NCI-H1930 (cell line): ENCODE results near the gene CDK17.
"Not testable (repeated sequence)": the region's sequence is repeated elsewhere in the genome, so short reads cannot be mapped to it uniquely, and the experiment has no call there.

Experiments used
- DNase-seq, 2 experiments: peaks; one replicate each; lab custom pipeline; 2025; lab: John Stamatoyannopoulos, UW

CDK17 gene

GRCh38 chr12:96399919-96400630 lies at the start of gene CDK17:
Gene CDK17 (minus strand): TSS chr12:96400439. CDS start chr12:96334836, 65,603 bp downstream.
- peak; percentile 38 to 71 for DNase-seq

DNA sequence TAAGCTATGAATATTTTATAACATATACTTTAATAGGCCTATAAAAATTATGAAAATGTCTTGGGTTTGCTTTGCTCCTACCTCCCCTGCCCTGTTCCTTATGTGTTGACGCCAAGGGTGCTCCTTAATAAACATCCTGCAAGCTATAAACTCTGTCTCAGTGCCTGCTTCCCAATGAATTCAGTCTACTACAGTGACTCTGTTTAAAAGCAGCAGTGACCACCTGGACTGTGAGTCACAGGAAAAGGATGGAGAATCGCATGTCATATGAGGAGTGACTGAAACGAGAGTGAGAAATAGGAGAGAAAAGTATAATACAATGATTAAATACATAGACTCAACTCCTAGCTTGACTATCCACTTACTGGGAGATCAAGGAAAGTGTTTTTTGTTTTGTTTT lies 48.1 kb upstream of the CDK17 start:
- no peak for DNase-seq

- no peak for DNase-seq
Observed at GRCh38 chr12:96447256-96447655, 47.0 kb upstream of the CDK17 start.

DNA sequence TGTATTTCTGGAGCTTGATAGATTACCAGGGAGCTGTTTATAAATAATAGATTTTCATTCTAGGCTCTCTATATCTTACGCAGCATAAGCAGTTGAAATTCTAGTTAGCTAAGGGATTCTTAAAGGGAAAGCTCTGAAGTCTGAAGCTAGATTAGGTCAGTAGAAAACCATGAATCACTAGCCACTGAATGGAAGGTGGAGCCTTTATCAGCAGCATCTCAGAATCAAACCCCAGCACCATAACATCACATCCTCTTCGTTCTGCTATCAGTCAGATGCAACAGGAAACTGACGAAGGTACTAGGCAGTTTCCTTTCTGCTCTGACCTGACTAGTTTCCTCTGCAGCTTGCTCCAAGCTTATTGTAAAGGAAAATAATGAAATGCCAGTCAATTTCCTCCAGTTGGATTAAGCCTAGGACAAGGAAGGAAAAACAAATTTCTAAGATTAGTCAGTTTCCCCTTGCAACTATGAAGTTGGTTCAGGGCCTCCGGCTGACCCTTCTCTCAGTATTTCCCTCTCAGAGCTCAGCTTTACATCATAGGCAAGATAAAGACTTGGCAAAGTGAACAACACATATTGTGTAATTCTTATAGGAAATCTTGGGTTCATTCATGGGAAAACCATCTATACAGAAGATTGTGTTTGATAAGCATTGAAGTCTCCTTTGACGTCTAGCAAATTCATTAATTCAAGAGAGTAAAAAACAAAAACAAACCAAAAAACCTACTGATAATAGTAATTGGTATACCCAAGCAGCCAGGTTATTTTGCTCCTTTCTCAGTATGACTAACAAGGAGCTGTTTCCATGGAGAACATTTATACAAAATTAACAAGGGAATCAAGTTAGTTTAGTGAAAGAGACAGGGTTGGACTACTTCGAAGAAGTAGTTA lies 45.7 kb upstream of the CDK17 start:
- no peak for DNase-seq

DNA sequence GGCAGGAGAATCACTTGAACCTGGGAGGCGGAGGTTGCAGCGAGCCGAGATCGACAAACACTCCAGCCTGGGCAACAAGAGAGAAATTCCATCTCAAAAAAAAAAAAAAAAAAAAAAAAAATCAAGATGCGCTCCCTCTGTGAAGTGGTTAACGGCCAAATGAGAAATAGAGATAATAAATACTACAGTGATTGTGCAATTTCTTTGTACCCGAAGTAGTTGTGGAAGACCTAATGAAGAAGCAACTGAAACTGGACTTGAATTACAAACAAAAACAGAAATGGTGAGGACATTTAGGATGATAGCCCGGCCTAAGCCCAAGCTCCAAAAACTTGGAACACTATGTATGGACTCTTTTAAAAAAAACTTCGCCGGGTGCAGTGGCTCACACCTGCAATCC lies 44.2 kb upstream of the CDK17 start:
- no peak for DNase-seq

- DNase-seq = no peak
Observed at GRCh38 chr12:96442906-96443305, 42.7 kb upstream of the CDK17 start.

DNA sequence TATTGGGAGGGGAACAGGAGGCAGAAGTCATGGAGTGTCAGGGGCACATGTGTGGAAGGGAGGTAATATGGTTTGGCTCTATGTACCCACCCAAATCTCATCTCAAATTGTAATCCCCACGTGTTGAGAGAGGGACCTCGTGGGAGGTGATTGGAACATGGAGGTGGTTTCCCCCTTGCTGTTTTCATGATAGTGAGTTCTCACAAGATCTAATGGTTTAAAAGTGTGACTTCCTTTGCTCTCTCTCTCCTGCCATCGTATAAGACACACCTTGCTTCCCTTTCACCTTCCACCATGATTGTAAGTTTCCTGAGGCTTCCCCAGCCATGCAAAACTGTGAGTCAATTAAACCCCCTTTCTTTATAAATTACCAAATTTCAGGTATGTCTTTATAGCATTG lies 41.6 kb upstream of the CDK17 start:
- DNase-seq = no peak

DNA sequence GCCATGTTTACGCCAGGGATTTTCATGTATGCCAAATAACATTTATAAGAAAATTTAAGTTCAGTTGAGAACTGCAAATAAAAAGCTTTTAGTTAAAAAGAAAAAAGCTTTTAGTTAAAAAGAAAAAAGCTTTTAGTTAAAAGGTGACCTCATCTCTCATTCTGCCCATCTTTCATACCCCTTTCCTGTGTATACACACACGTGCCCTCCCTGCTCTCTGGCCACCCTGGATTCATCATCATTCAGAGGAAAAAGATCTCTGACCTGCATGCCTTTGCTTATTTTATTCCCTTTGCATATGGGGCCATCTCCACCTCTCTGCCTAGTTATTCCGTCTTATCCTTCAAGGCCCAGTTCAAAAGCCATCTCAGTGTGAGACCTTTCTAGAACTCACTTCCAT lies 38.1 kb upstream of the CDK17 start:
- DNase-seq = no peak

DNA sequence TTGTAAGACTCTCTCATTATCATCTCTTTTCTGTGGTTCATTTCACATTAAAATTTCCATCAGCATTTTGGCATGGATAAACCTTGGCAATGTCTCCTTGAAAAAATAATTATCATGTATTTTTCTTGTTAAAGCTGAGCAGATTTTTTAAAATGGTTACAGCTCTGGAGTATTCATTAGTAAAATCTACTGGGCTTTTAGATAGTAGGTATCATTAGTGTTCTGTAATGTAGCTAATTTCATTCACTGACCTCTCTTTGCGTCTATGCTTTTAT lies 36.9 kb upstream of the CDK17 start:
- no peak for DNase-seq

DNA sequence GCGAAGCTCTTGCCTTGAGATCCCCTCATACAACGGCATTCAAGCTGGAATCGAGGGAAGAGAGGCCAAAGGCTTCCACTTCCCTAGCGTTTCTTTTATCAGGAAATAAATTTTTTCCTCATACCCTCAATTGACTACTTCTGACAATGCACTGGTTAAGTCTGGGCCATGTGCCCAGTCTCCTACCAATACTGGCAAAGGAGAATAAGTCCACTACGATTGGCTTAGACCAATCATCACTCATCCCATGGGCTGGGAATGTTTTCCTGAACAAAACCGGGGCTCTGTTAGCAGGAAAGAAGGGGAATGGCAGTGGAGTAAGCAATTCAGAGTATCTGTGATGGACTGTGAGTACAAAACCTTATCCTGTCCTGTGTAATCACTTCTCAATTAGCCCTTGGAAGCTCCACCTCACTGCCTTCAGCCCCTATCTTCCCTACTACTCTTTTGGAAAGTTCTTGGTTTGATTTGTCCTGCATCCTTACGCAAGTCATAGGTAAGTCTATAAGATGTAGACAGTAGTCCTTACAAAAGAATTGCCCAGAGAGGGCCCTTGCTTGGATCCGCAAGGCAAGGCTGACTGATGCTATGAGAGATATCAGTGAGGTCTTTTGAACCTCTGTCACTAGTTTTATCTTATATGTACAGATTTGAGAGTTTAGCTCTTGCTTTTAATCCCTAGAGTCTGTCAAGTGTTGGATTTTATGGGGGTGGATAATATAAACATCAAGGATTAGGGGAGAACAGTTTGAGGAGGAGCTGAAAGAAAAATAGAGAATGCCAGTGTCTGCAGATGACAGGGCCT lies 36.3 kb upstream of the CDK17 start:
- DNase-seq = no peak

DNA sequence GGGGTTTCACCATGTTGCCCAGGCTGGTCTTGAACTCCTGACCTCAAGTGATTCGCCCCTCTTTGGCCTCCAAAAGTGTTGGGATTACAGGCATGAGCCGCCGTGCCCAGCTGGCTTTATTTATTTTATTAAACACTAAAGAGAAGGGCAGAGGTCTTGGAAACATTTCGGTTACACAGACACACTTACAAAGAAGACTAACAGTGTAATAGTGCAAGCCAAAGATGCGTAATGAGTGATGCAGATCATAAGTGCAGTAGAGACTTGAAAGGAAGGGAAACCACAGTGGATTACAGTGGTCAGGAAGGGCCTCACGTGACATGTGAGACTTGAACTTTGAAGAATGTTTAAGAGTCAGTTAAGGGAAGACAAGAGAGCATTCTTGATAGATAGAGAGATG lies 33.9 kb upstream of the CDK17 start:
- DNase-seq = no peak

DNA sequence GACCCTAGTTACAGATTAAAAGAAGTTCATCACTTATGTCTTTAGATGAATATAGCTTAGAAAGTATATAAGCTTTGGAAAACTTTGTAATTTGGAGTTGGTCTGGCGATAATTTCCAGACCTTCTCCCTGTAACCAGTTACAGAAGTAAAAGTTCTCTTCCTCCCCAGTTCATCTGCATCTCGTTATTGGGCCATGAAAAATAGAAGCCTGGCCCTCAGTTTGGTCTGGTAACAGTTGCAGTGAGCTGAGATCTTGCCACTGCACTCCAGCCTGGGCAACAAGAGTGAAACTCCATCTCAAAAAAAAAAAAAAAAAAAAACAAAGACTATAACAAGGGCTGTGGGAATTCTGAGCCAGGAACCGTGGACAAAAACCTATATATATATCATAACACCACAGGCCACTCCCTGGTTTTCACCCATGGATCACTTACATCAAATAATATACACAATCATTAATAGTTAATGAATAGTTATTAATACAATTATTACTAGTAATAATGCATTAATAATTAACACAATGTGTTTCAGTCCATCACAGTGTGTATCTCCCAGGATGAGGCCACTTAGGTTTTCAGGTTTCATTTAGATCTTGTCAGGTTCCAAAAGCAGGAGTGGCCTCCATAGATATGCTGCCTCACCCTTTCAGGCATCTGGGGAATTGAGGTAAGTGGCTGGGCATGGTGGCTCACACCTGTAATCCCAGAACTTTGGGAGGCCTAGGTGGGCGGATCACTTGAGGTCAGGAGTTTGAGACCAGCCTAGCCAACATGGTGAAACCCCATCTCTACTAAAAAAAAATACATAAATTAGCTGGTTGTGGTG lies 32.5 kb upstream of the CDK17 start:
- DNase-seq = not testable (repeated sequence)

GRCh38 chr12:96431067-96431466 lies 30.8 kb upstream of the CDK17 start:
- DNase-seq = no peak

GRCh38 chr12:96427269-96427729 lies 27.1 kb upstream of the CDK17 start:
- DNase-seq = no peak

GRCh38 chr12:96425951-96426350 lies 25.7 kb upstream of the CDK17 start:
- no peak for DNase-seq

GRCh38 chr12:96425321-96425720 lies 25.1 kb upstream of the CDK17 start:
- no peak for DNase-seq

GRCh38 chr12:96424601-96425000 lies 24.4 kb upstream of the CDK17 start:
- no peak for DNase-seq

GRCh38 chr12:96422192-96422591 lies 22.0 kb upstream of the CDK17 start:
- no peak for DNase-seq

DNA sequence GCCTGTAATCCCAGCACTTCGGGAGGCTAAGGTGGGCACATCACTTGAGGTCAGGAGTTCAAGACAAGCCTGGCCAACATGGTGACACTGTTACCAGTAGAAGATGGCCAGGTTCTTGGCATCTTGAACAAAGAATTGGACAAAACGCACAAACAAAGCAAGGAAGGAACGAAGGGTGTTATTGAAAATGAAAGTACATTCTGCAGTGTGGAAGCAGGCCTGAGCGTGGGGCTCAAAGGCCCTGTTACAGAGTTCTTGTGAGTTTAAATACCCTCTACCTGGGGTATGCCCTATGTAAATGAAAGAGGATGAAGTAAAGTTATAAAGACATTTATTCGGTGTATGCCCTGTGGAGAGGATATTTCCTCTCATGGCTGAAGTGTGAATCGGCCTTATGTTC lies 20.8 kb upstream of the CDK17 start:
- no peak for DNase-seq

DNA sequence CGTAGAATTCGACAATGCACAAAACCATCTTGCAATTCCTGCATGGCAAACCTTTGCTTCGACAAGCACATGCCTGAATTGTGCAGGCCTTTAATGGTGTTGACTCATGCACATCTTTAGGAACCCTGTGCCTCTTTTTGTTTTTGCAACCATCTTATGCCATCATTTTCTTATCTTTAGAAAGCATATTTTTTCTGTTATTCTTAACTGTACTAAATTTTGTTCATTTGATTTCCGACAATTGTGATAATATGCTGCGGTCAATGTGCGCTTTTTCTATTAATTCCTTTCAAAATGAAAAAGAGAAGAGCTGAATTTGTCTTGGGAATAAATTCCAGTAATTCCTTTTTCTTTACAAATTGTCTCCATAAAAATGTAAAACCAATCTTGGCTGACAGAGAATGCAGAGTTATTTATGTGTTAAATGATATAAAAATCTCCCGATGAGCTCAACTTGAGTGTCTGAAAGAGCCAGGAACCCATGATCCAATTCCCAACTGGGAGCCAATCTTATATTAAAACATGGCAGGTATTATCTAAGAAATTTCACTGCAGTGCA lies 20.1 kb upstream of the CDK17 start:
- no peak for DNase-seq

GRCh38 chr12:96419576-96420276 lies 19.5 kb upstream of the CDK17 start:
- no peak for DNase-seq
